ENCODE results near the gene PPP6R1. TPM values are rescaled to one million over a fixed set of nuclear protein-coding genes. Genes with fewer than 3 reads are reported as not detected.

Gene PPP6R1
- total RNA-seq, 2 experiments from 2014 or later, result 89.6 to 161 TPM

- no TSS peak for BruUV-seq (replicated peaks)
- Histone ChIP-seq H3K79me2 (ENCODE audit: insufficient read depth, low read depth, low read length) (no peaks in the 10 kb centered on the region; the same call in 1 of the 2 replicates), H3K4me1 (ENCODE audit: insufficient read depth, low read length, poor library complexity, severe bottlenecking) (peaks cover 45% of the 10 kb centered on the region), H3K9me2 (ENCODE audit: insufficient read depth, low read length) (no peaks in the 10 kb centered on the region), H4K20me1 (ENCODE audit: insufficient read depth, low read length) (no peaks in the 10 kb centered on the region), H3K9me3 (ENCODE audit: low read length) (no peaks in the 10 kb centered on the region), H2AFZ (ENCODE audit: low read length) (no peak overlapping the region), H3K4me3 (ENCODE audit: low read depth, low read length, poor library complexity, severe bottlenecking) (peak overlapping the region; percentile 64), H3K36me3 (ENCODE audit: insufficient read depth, low read length) (peaks cover 17% of the 10 kb centered on the region; the same call in 1 of the 2 replicates), H3K4me2 (ENCODE audit: low read length) (peak overlapping the region; percentile 56), H3K27ac (ENCODE audit: low read depth, low read length, poor library complexity, severe bottlenecking) (peak overlapping the region; percentile 7)
- CTCF ChIA-PET (ENCODE audit: unreplicated experiment), result no interaction called here
- POLR2A ChIA-PET, result no interaction called here
- intact Hi-C loops (cut with micrococcal nuclease; ENCODE audit: unreplicated experiment), result no loop called here
- TF ChIP-seq EZH2phosphoT487 (IDR thresholded peaks at IDR 0.05; ENCODE audit: borderline replicate concordance, low read depth, low read length), result no peak
- TF ChIP-seq, protein P1, sequence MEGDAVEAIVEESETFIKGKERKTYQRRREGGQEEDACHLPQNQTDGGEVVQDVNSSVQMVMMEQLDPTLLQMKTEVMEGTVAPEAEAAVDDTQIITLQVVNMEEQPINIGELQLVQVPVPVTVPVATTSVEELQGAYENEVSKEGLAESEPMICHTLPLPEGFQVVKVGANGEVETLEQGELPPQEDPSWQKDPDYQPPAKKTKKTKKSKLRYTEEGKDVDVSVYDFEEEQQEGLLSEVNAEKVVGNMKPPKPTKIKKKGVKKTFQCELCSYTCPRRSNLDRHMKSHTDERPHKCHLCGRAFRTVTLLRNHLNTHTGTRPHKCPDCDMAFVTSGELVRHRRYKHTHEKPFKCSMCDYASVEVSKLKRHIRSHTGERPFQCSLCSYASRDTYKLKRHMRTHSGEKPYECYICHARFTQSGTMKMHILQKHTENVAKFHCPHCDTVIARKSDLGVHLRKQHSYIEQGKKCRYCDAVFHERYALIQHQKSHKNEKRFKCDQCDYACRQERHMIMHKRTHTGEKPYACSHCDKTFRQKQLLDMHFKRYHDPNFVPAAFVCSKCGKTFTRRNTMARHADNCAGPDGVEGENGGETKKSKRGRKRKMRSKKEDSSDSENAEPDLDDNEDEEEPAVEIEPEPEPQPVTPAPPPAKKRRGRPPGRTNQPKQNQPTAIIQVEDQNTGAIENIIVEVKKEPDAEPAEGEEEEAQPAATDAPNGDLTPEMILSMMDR (conservative IDR thresholded peaks at IDR 0.05; ENCODE audit: low read length), result no peak
- no peak for DNase-seq (ENCODE audit: low spot score)
Measured at GRCh38 chr19:55285229-55285890, 26.5 kb upstream of the PPP6R1 start.

DNA sequence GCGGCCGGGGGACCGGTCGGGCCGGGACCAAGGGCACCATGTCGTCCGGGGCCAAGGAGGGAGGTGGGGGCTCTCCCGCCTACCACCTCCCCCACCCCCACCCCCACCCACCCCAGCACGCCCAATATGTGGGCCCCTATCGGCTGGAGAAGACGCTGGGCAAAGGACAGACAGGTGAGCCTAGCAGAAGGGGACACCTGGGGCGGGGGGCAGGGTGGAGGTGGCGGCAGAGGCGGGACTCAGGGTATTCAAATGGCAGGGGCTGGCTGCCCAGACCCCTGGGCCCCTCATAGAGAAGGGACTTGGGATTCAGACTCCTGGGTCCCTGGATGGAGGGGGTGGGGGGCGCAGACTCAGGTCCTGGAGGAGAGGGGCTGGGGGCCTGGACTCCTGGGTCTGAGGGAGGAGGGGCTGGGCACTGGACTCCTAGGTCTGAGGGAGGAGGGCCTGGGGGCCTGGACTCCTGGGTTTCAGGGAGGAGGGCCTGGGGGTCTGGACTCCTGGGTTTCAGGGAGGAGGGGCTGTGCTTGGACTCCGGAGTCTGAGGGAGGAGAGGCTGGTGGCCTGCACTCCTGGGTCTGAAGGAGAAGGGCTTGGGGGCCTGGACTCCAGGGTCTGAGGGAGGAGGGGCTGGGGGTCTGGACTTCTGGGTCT is 25.7 kb upstream of the PPP6R1 start:
- Histone ChIP-seq H3K4me2 (ENCODE audit: low read length) (peak overlapping the region; percentile 56), H3K79me2 (ENCODE audit: insufficient read depth, low read depth, low read length) (peaks cover 3% of the 10 kb centered on the region; the same call in 1 of the 2 replicates), H4K20me1 (ENCODE audit: insufficient read depth, low read length) (no peaks in the 10 kb centered on the region), H3K27ac (ENCODE audit: low read depth, low read length, poor library complexity, severe bottlenecking) (peak overlapping the region; percentile 19), H3K4me3 (ENCODE audit: low read depth, low read length, poor library complexity, severe bottlenecking) (peak overlapping the region; percentile 64), H3K9me2 (ENCODE audit: insufficient read depth, low read length) (no peaks in the 10 kb centered on the region), H3K4me1 (ENCODE audit: insufficient read depth, low read length, poor library complexity, severe bottlenecking) (peaks cover 45% of the 10 kb centered on the region), H3K36me3 (ENCODE audit: insufficient read depth, low read length) (peaks cover 15% of the 10 kb centered on the region; the same call in 1 of the 2 replicates), H3K9me3 (ENCODE audit: low read length) (no peaks in the 10 kb centered on the region), H2AFZ (ENCODE audit: low read length) (no peak overlapping the region)
- intact Hi-C loops (cut with micrococcal nuclease; ENCODE audit: unreplicated experiment), result loop anchor here (5.0 kb wide), 1 partner anchor 112 kb away; no protein-coding TSS in a partner anchor
- DNase-seq (ENCODE audit: low spot score), result no peak
- no TSS peak for BruUV-seq (replicated peaks)
- no peak for TF ChIP-seq EZH2phosphoT487 (IDR thresholded peaks at IDR 0.05; ENCODE audit: borderline replicate concordance, low read depth, low read length)
- TF ChIP-seq, protein P1 (conservative IDR thresholded peaks at IDR 0.05; ENCODE audit: low read length), result no peak
- POLR2A ChIA-PET, result no interaction called here
- CTCF ChIA-PET (ENCODE audit: unreplicated experiment), result no interaction called here

Measured in OCI-LY7 (cell line).